ENCODE measurements around the gene OGFOD3.
"Not testable (repeated sequence)": the region's sequence is repeated elsewhere in the genome, so short reads cannot be mapped to it uniquely, and the experiment has no call there.

OGFOD3 gene, protein sequence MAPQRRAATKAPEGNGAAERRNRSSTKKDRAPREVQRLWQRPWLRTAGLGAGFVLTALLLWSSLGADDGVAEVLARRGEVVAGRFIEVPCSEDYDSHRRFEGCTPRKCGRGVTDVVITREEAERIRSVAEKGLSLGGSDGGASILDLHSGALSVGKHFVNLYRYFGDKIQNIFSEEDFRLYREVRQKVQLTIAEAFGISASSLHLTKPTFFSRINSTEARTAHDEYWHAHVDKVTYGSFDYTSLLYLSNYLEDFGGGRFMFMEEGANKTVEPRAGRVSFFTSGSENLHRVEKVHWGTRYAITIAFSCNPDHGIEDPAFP

DNA sequence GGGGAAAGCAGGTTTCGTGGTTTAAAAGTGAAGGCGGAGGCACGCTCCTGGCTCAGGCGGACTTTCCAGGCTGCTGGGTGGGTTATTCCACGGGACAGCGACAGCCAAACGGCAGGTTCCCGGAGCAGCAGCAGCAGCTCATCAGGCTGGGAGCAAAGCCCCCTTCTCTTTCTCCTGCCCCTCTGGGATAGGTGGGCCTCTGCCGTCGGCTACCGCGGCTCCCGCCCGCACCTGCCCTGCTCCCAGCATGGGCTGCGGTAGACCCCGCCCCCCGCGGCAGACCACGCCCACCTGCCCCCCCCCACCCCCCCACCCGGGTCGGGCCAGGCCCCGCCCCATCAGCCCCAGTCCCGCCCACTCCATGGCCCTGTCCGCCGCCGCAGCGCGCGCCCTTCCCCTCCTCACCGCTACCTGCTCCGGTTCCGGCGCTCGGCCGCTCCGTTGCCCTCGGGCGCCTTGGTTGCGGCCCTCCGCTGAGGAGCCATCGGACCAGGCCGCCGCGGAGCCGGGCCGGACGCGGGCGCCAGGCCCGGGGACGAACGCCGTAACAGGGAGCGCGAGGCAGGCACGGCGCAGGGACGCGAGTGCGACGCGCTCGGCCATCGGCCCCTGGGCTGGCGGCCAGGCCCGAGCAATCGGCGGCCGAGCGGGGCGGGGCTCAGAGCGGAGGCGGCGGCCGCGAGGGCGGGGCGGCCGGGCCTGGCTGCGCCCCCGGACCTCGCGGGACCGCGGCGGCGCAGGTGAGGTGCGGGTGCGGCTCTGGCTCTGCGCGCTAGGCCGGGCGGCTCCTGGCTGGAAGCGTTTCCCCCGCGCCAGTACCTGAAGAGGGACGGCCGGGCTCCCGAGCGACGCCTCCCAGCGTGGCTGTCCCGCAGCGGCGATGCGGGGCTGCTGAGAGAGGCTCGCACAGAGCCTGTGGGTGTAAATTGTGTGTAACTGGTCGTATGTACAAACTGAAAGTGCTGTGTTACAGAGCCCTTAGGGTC is at the start of gene OGFOD3, which contains the start of gene HEXD:
Gene OGFOD3 (minus strand): TSS at position 586 of the 986 bp plus-strand sequence. CDS start 101 bp downstream, at position 485.
Gene HEXD (plus strand): TSS at position 347 of the 986 bp plus-strand sequence. CDS start 1,453 bp downstream, outside the sequence.
- peak; percentile 96 for DNase-seq

- no peak for DNase-seq
These were observed 46.7 kb upstream of the OGFOD3 start for GRCh38 chr17:82465023-82465603.

- DNase-seq: no peak
These were observed 46.2 kb upstream of the OGFOD3 start for GRCh38 chr17:82464567-82464929.

GRCh38 chr17:82463925-82464566 is 45.7 kb upstream of the OGFOD3 start:
- no peak for DNase-seq

DNA sequence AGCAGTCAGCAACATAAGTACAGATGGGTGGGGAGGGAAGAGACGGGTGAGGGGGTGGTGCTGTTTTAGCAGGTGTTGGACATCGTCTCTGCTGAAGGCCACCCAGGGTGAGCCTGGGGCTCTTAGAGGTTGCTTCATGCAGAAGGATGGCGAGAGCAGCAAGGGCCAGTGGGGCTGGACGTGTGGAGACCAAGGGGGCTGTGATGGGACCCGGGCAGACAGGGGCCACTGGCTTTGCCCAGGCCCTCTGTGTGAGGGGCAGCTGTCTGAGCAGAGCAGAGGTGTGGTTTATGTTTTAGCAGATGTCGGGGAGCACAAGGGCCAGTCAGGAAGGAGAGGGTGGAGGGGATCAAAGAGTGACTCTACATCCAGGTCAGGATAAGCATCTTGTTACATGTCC is 45.0 kb upstream of the OGFOD3 start:
- no peak for DNase-seq

- DNase-seq: peak; percentile 27
These were observed 43.6 kb upstream of the OGFOD3 start for GRCh38 chr17:82461827-82462524.

DNA sequence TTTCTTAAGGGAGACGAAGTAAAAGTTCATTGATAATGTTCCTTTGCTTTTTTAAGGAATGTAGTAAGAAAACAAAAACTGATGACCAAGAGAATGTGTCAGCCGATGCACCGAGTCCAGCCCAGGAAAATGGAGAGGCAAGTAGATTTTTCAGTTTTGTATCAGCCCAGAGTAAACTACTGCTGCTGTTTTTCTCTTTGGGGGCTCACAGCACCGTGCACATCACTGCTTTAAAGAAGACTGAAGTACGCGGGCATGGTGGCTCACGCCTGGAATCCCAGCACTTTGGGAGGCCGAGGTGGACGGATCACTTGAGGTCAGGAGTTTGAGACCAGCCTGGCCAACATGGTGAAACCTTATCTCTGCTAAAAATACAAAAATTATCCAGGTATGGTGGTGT is 41.5 kb upstream of the OGFOD3 start:
- DNase-seq: not testable (repeated sequence)

DNA sequence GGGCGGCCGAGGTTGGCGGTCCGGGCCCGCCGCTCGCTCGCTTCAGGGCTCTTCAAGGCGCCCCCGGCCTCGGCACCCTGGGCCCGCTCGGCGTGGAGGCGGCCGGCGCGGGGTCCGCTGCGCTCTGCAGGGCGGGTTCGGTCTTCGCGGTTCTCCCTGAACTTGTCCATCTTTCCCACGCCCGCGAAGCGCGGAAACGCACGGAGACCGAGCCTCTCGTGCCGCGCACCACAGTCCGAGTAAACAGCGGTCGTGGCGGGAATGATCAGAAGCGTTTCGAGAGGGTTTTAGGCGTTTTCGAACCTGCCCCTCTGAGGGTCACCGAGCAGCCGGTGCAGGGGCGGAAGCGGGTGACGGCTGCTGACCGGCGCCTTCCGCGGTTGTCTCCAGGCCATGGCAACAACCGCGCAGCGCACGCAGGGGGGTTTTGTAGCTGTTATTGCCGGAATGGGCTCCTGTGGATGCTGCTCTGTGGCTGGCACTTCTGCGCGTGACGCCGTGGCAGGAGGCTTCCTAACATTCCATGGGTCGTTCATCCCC is 40.6 kb upstream of the OGFOD3 start:
- no peak for DNase-seq

DNA sequence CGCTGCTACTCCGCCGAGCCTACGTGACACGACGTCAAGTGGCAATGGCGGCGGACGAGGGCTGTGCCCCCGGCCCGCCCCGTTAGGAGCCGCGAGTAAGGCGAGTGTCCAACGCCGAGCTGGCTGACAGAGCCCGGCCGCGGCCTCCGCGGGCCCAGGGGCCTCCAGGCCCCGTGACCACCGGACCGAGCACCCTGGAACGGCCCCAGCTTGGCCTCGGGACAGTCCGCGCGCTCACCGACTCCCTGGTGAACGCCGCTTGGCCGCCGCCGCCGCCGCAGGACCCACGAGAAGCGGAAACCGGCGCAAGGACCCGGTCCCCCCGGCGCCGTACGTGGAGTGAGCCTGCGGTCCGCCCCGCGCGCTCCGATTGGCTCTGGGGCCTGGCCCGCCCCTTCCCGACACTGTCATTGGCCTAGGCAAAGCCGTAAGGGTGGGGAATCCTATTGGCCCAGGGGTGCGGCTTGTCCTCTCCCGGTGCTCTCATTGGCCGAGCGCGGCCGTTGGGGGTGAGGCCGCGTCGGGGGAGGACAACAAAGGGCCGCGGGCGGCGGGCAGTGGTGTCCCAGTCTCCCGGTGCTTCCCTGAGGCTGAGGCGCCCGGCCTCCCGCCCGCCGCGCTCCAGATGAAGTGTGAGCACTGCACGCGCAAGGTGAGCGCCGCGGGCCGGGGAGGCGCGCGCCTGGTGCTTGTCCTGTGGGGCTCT is 39.9 kb upstream of the OGFOD3 start, which contains the start of gene NARF:
Gene NARF (plus strand): TSS at position 563 of the 706 bp plus-strand sequence. CDS start 63 bp downstream, at position 626.
- peak; percentile 100 for DNase-seq

- DNase-seq: no peak
These were observed 39.5 kb upstream of the OGFOD3 start for GRCh38 chr17:82457929-82458178.

DNA sequence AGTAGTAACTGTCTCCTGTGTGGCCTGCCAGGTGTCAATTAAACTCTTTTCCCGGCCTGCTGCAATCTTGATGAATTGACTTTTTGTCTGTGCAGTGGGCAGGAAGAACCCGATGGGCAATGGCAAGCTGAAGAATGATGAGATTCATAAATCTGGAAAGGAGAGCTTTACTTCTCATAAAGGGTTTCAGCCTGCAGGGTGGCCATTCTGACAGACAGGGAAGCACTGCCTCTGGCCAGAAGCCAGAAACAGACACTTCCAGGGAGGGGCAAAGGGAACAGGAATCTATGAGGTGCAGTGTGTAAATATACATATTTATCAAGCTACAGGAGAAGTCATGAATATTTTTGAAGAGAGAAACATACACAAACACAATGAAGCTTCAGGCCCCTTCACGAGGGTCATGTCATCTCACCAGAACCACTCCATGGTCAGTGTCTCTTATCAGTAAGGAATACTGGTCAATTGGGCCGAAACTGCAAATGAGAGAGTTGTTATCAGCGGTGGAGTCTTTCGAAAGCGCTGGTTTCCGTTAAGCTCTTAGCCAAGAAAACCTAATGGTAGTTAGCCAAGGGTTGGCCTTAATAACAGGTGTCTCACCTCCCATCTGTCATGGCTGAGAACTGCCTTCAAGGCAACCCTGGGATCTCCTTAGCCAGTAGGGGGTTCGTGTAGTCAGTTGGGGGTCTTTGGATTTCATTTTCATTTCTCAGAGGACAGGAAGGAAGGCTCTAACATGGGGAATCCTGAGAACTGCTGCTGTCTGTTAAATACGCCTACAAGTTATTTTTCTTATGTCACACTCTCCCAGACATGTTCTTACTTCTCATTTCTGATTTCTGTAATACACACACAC is 38.9 kb upstream of the OGFOD3 start:
- no peak for DNase-seq

DNA sequence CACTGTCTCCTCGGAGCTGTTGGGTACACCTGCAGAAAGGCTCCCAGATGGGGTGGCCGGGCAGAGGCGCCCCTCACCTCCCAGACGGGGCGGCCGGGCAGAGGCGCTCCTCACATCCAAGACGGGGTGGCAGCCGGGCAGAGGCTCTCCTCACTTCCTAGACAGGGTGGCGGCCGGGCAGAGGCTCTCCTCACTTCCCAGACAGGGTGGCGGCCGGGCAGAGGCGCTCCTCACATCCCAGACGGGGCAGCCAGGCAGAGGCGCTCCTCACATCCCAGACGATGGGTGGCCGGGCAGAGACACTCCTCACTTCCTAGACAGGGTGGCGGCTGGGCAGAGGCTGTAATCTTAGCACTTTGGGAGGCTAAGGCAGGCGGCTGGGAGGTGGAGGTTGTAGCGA is 35.3 kb upstream of the OGFOD3 start:
- DNase-seq: not testable (repeated sequence)

DNA sequence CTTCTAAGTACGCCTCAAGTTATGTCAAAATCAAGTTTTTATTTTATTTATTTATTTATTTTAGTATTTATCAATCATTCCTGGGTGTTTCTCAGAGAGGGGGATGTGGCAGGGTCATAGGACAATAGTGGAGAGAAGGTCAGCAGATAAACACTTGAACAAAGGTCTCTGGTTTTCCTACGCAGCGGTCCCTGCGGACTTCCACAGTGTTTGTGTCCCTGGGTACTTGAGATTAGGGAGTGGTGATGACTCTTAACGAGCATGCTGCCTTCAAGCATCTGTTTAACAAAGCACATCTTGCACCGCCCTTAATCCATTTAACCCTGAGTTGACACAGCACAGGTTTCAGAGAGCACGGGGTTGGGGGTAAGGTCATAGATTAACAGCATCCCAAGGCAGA is 34.8 kb upstream of the OGFOD3 start:
- DNase-seq: not testable (repeated sequence)

DNA sequence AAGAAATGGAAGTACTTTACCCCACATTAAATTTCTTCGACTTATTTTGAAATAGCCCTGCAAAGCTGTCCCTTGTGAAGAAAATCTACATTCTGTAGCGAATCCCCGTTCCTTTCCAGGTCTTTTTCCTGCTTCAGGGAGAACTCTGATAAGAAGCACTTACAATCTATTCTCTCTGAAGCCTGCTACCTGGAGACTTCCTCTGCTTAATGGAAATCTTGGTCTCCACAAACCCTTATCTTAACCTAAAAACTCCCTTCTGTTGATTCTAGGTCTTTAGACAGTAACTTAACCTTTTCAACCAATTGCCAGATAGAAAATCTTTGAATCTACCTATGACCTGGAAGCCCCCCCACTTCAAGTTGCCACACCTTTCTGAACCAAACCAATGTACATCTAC is 33.8 kb upstream of the OGFOD3 start:
- no peak for DNase-seq

- peak; percentile 97 for DNase-seq
These were observed 32.1 kb upstream of the OGFOD3 start, which contains the start of gene CYBC1 for GRCh38 chr17:82450357-82451106. TSS of gene CYBC1 (minus strand) at chr17:82450752. CDS start at chr17:82449254, 1,498 bp downstream.

DNA sequence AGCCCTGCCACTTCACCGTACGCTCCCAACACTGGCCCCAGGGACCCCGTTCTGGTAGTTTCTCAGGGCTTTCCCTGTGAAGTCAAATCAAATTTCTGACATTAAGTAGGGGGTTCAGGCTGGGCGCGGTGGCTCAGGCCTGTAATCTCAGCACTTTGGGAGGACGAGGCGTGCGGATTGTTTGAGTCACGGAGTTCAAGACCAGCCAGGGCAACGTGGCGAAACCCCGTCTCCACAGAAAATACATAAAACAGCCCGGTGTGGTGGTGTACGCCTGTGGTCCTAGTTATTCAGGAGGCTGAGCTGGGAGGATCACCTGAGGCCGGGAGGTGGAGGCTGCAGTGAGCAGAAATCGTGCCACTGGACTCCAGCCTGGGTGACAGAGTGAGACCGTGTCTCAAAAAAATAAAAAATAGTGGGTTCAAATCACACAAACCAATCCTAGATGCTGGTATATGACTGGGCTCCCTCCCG is 31.5 kb upstream of the OGFOD3 start:
- no peak for DNase-seq

- no peak for DNase-seq
These were observed 30.9 kb upstream of the OGFOD3 start for GRCh38 chr17:82449131-82449882.

GRCh38 chr17:82447876-82448275 is 29.5 kb upstream of the OGFOD3 start:
- DNase-seq: no peak

DNA sequence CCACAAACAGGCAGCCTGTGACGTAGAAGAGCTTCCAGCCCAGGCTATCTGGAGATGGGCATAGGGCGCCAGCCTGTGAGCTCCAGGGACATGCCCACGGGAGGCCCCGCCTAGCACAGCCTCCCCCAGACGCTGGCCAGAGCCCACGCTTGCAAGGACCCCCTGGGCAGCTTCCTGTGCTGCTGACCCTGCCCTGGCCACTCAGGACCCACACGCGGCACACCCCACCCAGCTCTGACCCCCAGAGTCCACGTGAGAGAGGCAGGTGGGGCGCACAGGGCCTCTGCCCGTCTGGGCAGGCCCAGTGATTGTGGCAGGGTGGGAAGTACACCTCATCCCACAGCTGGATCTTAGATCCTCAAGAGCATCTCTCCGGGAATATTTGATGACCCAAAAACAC is 28.3 kb upstream of the OGFOD3 start:
- no peak for DNase-seq
